ENCODE data around the gene KDM4F. TPM values are rescaled to one million over a fixed set of nuclear protein-coding genes. Genes with fewer than 3 reads are reported as not detected.

KDM4F gene
- total and polyA plus RNA-seq, 12 donors: not detected

DNA sequence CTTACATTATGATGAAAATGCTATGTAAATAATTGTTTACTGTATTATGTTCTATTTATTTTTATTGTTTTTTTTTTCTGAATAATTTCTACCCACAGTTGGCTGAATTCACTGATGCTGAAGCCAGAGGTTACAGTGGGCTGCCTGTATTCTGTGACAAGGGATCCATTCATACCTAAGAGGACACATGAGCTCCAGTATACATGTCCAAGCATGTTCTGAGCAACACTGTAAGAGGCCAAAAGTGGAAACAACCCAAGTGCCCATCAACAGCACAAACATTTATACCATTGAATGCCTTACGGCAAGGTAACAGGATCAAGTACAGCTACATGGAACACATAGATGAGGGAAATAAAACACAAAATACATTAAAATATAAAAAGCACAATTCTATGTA is 16.1 kb downstream of the KDM4F start:
- H3K9me3 ChIP-seq (replicated peaks in 1 of 3): no peaks in the 10 kb centered on the region
- no peaks in the 10 kb centered on the region for H3K36me3 ChIP-seq (replicated peaks in 1 of 2)
- no peak for TF ChIP-seq CTCF (IDR thresholded peaks at IDR 0.05)
- no peak for TF ChIP-seq POLR2A (IDR thresholded peaks at IDR 0.05)
- DNase-seq: no peak
- 92 to 100% (median 97%) methylated on average over 1 of the region's 1 CpG for WGBS, 4 donors
- no peak overlapping the region for H3K4me3 ChIP-seq
- peaks cover 0 to 18% of the 10 kb centered on the region in 2 donors for H3K4me1 ChIP-seq (replicated peaks in 1 of 2)
- H3K27ac ChIP-seq: no peak overlapping the region
- no peaks in the 10 kb centered on the region for H3K27me3 ChIP-seq
- intact Hi-C loops (cut with DNase I): no loop called here

DNA sequence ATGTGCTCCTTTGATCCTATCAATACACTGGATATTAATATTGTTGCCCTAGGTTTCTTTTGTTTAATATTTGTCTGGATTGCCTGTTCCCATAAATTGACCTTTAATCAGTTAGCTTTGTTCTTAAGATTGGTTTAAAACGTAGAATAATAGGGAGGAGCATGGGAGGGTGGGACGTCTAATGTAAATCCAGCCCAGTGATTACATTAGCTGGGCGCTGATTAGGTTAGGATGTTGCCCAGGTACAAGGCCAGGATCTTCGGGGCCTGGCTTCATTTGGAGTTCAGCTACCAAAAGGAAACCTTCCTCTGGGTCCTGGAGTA is 17.5 kb downstream of the KDM4F start, which contains the start of gene SRSF8:
TSS of gene SRSF8 (plus strand) at position 204 of the 323 bp plus-strand sequence. CDS start 308 bp downstream, outside the sequence.
- peak within 1 kb of the TSS; percentile 64 to 99 (median 86) for H3K4me3 ChIP-seq
- intact Hi-C loops (cut with DNase I): no loop called here
- H3K4me1 ChIP-seq (replicated peaks in 1 of 2): peaks cover 0 to 18% of the 10 kb centered on the region in 2 donors
- TF ChIP-seq CTCF (IDR thresholded peaks at IDR 0.05) (no peak), POLR2A (IDR thresholded peaks at IDR 0.05) (no peak)
- no peak for DNase-seq
- H3K36me3 ChIP-seq (replicated peaks in 1 of 2): no peaks in the 10 kb centered on the region
- no peaks in the 10 kb centered on the region for H3K9me3 ChIP-seq (replicated peaks in 1 of 3)
- 0 to 2% (median 0%) methylated on average over 4 of the region's 4 CpGs for WGBS, 4 donors
- H3K27ac ChIP-seq: peak within 1 kb of the TSS; percentile 74 to 99 (median 97)
- no peaks in the 10 kb centered on the region for H3K27me3 ChIP-seq

- 0 to 1% (median 0%) methylated on average over 7 to 98 of the region's 98 CpGs for WGBS, 4 donors
- no peaks in the 10 kb centered on the region for H3K27me3 ChIP-seq
- peak overlapping the region; percentile 64 to 99 (median 86) for H3K4me3 ChIP-seq
- H3K9me3 ChIP-seq (replicated peaks in 1 of 3): no peaks in the 10 kb centered on the region
- intact Hi-C loops (cut with DNase I): no loop called here
- DNase-seq: peak; percentile 81 to 91 (median 87)
- peak overlapping the region; percentile 74 to 99 (median 97) for H3K27ac ChIP-seq
- peak; percentile 44 to 80 (median 62) for TF ChIP-seq CTCF (IDR thresholded peaks at IDR 0.05)
- TF ChIP-seq POLR2A (IDR thresholded peaks at IDR 0.05): peak; percentile 75 to 80
- no peaks in the 10 kb centered on the region for H3K36me3 ChIP-seq (replicated peaks in 1 of 2)
- peaks cover 0 to 18% of the 10 kb centered on the region in 2 donors for H3K4me1 ChIP-seq (replicated peaks in 1 of 2)
Measured at GRCh38 chr11:95067039-95067840, 18.0 kb downstream of the KDM4F start.

DNA sequence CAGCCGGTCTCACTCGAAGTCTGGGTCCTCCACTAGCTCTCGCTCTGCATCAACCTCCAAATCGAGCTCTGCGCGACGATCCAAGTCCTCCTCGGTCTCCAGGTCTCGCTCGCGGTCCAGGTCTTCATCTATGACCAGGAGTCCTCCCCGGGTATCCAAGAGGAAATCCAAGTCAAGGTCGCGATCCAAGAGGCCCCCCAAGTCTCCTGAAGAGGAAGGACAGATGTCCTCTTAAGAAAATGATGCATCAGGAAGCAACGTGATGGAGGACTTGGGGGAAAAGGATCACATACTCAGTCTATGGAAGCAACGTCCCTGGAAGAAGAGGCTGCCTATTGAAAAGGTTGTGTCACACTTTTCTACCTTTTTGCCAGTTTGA is 18.6 kb downstream of the KDM4F start:
- 0 to 1% (median 0%) methylated on average over 14 to 16 of the region's 16 CpGs for WGBS, 4 donors
- H3K9me3 ChIP-seq (replicated peaks in 1 of 3): no peaks in the 10 kb centered on the region
- H3K36me3 ChIP-seq (replicated peaks in 1 of 2): no peaks in the 10 kb centered on the region
- peaks cover 0 to 18% of the 10 kb centered on the region in 2 donors for H3K4me1 ChIP-seq (replicated peaks in 1 of 2)
- no peak for TF ChIP-seq CTCF (IDR thresholded peaks at IDR 0.05)
- TF ChIP-seq POLR2A (IDR thresholded peaks at IDR 0.05): peak in 1 of 2 donors; percentile 3
- H3K4me3 ChIP-seq: peak overlapping the region; percentile 64 to 99 (median 86)
- peak in 2 of 7 donors; percentile 51 to 66 for DNase-seq
- H3K27ac ChIP-seq: peak overlapping the region; percentile 74 to 99 (median 97)
- no peaks in the 10 kb centered on the region for H3K27me3 ChIP-seq
- intact Hi-C loops (cut with DNase I): no loop called here

Data from adrenal gland (tissue), 12 donors.